HepG2 (cell line): Measurements from ENCODE around the gene SCUBE2. TPM values are rescaled to one million over a fixed set of nuclear protein-coding genes. Genes with fewer than 3 reads are reported as not detected.

Experiments used
- ATAC-seq: fragments of 200-7000 bp; cut with Tn5 transposase; 3 replicates; pipeline ENCODE4 v1.9.1; 2020; ENCODE audit warnings: mild to moderate bottlenecking, moderate library complexity
- BruUV-seq: library from RNA; stranded (reverse); fragments of 400-500 nt; replicated peaks from 2 replicates; lab custom pipeline; 2021; lab: Mats Ljungman, UMichigan
- CTCF ChIA-PET: fragments of 300-600 bp; formaldehyde crosslinking; extraction: SDS; loops from one replicate; lab custom pipeline; 2021; ENCODE audit warnings: low total read pairs, inconsistent platforms, low intra/inter-chr PET ratio; lab: Yijun Ruan, JAX
- POLR2A ChIA-PET: fragments of 350-600 bp; sonication (Branson Sonifier 250); formaldehyde crosslinking; loops from one replicate; lab custom pipeline; 2020; ENCODE audit warnings: antibody characterized with exemption, inconsistent platforms; lab: Yijun Ruan, JAX
- DNase-seq: peaks from one replicate; pipeline ENCODE4 v3.0.0-alpha.2; 2015; ENCODE audit warnings: low spot score
- FAIRE-seq: peaks from 3 replicates; lab custom pipeline; 2011; peaks lifted over from hg19 to GRCh38; lab: Jason Lieb, UNC
- H2AFZ ChIP-seq: one replicate; pipeline ENCODE4 v1.6.1; 2011; ENCODE audit warnings: low read length, inconsistent platforms
- H3K27ac ChIP-seq: fragments of 300-600 bp; 3 replicates; pipeline ENCODE4 v1.8.0; 2011; ENCODE audit warnings: mixed run types, mild to moderate bottlenecking, mixed read lengths, low read length, inconsistent platforms; ENCODE audit not compliant: insufficient read depth; ENCODE audit errors: extremely low read length
- H3K27me3 ChIP-seq, 2 experiments: fragments of 200-600 bp in 1 of 2; 2 replicates in 1 of 2; 3 replicates in 1 of 2; pipeline versions ENCODE4 v1.6.0 to v1.8.0; 2011; ENCODE audit warnings: low read length in 2 of 2, mild to moderate bottlenecking in 2 of 2, moderate library complexity in 2 of 2, inconsistent platforms in 1 of 2; ENCODE audit not compliant: insufficient read depth in 2 of 2, control insufficient read depth in 1 of 2
- H3K36me3 ChIP-seq, 2 experiments: fragments of 200-600 bp in 1 of 2; replicated peaks in 1 of 2; 2 replicates in 1 of 2; 3 replicates in 1 of 2; pipeline versions ENCODE4 v1.5.1 to v1.8.0; 2011; ENCODE audit warnings: low read length in 2 of 2, inconsistent platforms in 1 of 2; ENCODE audit not compliant: insufficient read depth in 2 of 2, control insufficient read depth in 1 of 2
- H3K4me1 ChIP-seq: 2 replicates; pipeline ENCODE4 v1.5.1; 2012; ENCODE audit warnings: low read length, inconsistent platforms; ENCODE audit not compliant: insufficient read depth
- H3K4me2 ChIP-seq: 2 replicates; pipeline ENCODE4 v1.6.0; 2011; ENCODE audit warnings: low read depth, low read length, inconsistent platforms
- H3K4me3 ChIP-seq, 3 experiments: fragments of 200-600 bp in 1 of 3; sonication (generic), shearing (Covaris generic) in 1 of 3; replicated peaks in 1 of 3; 2 replicates each; pipeline ENCODE4 v1.5.1; 2011 to 2016; ENCODE audit warnings: low read length in 3 of 3, inconsistent platforms in 2 of 3, low read depth in 2 of 3, mild to moderate bottlenecking in 2 of 3, control low read depth in 1 of 3, mixed read lengths in 1 of 3; ENCODE audit not compliant: insufficient read depth in 1 of 3
- H3K79me2 ChIP-seq: one replicate; pipeline ENCODE4 v1.6.1; 2011; ENCODE audit warnings: low read length, inconsistent platforms; ENCODE audit not compliant: insufficient read depth
- H3K9ac ChIP-seq: 2 replicates; pipeline ENCODE4 v1.6.0; 2011; ENCODE audit warnings: mild to moderate bottlenecking, low read depth, low read length, inconsistent platforms; ENCODE audit not compliant: insufficient read depth
- H3K9me3 ChIP-seq: 2 replicates; pipeline ENCODE4 v1.5.1; 2012; ENCODE audit warnings: mild to moderate bottlenecking, low read length
- H4K20me1 ChIP-seq: 2 replicates; pipeline ENCODE4 v1.6.0; 2011; ENCODE audit warnings: inconsistent platforms, mild to moderate bottlenecking, low read length, moderate library complexity; ENCODE audit not compliant: insufficient read depth
- CC2D1A ChIP-seq: sonication (generic); formaldehyde crosslinking; IDR thresholded peaks from 2 replicates; pipeline ENCODE4 v1.8.1; 2023; ENCODE audit warnings: mild to moderate bottlenecking, missing genetic modification reagents
- ESRRA ChIP-seq: sonication (generic); formaldehyde crosslinking; IDR thresholded peaks from 2 replicates; pipeline ENCODE4 v1.5.1; 2020; ENCODE audit warnings: mild to moderate bottlenecking, low read depth, missing genetic modification reagents
- HNRNPUL1 ChIP-seq: fragments of 200-400 bp; formaldehyde crosslinking; IDR thresholded peaks from 2 replicates; pipeline ENCODE4 v1.6.1; 2017; ENCODE audit warnings: low read depth, mild to moderate bottlenecking, low read length, moderate library complexity
- KDM1A ChIP-seq: IDR thresholded peaks from 2 replicates; pipeline ENCODE4 v1.6.1; 2016; ENCODE audit warnings: missing compliant biosample characterization
- KDM4B ChIP-seq: sonication (generic); formaldehyde crosslinking; IDR thresholded peaks from 2 replicates; pipeline ENCODE4 v1.4.0; 2020; ENCODE audit warnings: missing genetic modification reagents
- MIER3 ChIP-seq: IDR thresholded peaks from 2 replicates; pipeline ENCODE4 v1.6.1; 2016; ENCODE audit warnings: missing compliant biosample characterization, borderline replicate concordance
- PHF8 ChIP-seq: sonication (generic); formaldehyde crosslinking; IDR thresholded peaks from 2 replicates; pipeline ENCODE4 v1.5.0; 2020; ENCODE audit warnings: missing genetic modification reagents
- POLR2A ChIP-seq, 2 experiments: IDR thresholded peaks; 2 replicates each; pipeline ENCODE4 v1.6.1; 2011; ENCODE audit warnings: low read depth in 2 of 2, low read length in 2 of 2, mild to moderate bottlenecking in 1 of 2, moderate library complexity in 1 of 2; ENCODE audit not compliant: insufficient read depth in 1 of 2
- SKI ChIP-seq: fragments of 450-650 bp; IDR thresholded peaks from one replicate; pipeline ENCODE4 v1.6.1; 2018; ENCODE audit warnings: mild to moderate bottlenecking; ENCODE audit not compliant: partially characterized antibody
- SPEN ChIP-seq: sonication (generic); formaldehyde crosslinking; IDR thresholded peaks from 2 replicates; pipeline ENCODE4 v1.5.1; 2020; ENCODE audit warnings: low read depth, mild to moderate bottlenecking, missing genetic modification reagents
- ZNF253 ChIP-seq: sonication (generic); formaldehyde crosslinking; IDR thresholded peaks from 2 replicates; pipeline ENCODE4 v1.8.0; 2022; ENCODE audit warnings: mild to moderate bottlenecking, missing genetic modification reagents, borderline replicate concordance
- ZNF816 ChIP-seq: sonication (generic); formaldehyde crosslinking; IDR thresholded peaks from 2 replicates; pipeline ENCODE4 v1.8.0; 2022; ENCODE audit warnings: missing genetic modification reagents, mild to moderate bottlenecking, borderline replicate concordance
- WGBS: methylation state at CpG from one replicate; pipeline ENCODE4 v1.1.6; 2017; ENCODE audit warnings: low lambda C conversion rate; 5-methylcytosine and 5-hydroxymethylcytosine counted together
- in situ Hi-C: cut with HindIII; loops from 2 replicates; pipeline ENCODE4 v1.10.0; 2017; ENCODE audit warnings: low pct_unique_long_range_greater_than_20kb; ENCODE audit not compliant: extremely low pct_ligation_motif_present
- intact Hi-C: fragments of 100-400 bp; cut with micrococcal nuclease; formaldehyde crosslinking; loops from one replicate; pipeline ENCODE4 v1.10.0; 2022; ENCODE audit not compliant: unreplicated experiment
- polyA plus RNA-seq, 8 experiments: library from polyadenylated mRNA; depleted of rRNA in 3 of 8; stranded (reverse) in 7 of 8; unstranded in 1 of 8; fragments of >200 nt; fragmentation: Illumina TruSeq in 4 of 8; extraction: Trizol in 4 of 8; gene quantifications; 2 replicates each; pipeline versions ENCODE4 v1.2.1 to v1.2.3, GENCODE V29; 2011 to 2016; ENCODE audit warnings: low read depth in 4 of 8, missing spikeins in 1 of 8, mixed read lengths in 1 of 8; ENCODE audit not compliant: insufficient read depth in 1 of 8
- total RNA-seq, 5 experiments: library from RNA; depleted of rRNA; stranded (reverse); fragments of >200 nt; fragmentation: Illumina TruSeq; extraction: Trizol; gene quantifications; 2 replicates each; pipeline ENCODE4 v1.2.3, GENCODE V29; 2016; ENCODE audit warnings: low read depth in 1 of 5
- TF ChIP-seq, protein P1 (sequence below): sonication (generic); formaldehyde crosslinking; IDR thresholded peaks from 2 replicates; pipeline ENCODE4; 2020; ENCODE audit warnings: missing genetic modification reagents, mild to moderate bottlenecking, borderline replicate concordance
- TF ChIP-seq, protein P2 (sequence below): sonication (generic); formaldehyde crosslinking; IDR thresholded peaks from 2 replicates; pipeline ENCODE4 v1.4.0; 2020; ENCODE audit warnings: missing genetic modification reagents
- TF ChIP-seq, protein P3 (sequence below): sonication (generic); formaldehyde crosslinking; IDR thresholded peaks from 2 replicates; pipeline ENCODE4 v1.5.0; 2020; ENCODE audit warnings: mild to moderate bottlenecking, missing genetic modification reagents, borderline replicate concordance
- TF ChIP-seq, protein P4 (sequence below): sonication (generic); formaldehyde crosslinking; IDR thresholded peaks from 2 replicates; pipeline ENCODE4 v1.5.0; 2020; ENCODE audit warnings: missing genetic modification reagents

The SCUBE2 gene
- total and polyA plus RNA-seq, 2 of the 13 experiments (the other 11 are each of a cell fraction or from before 2014, with no cell fraction given) = 0.09 TPM; not detected in 1

- no peaks in the 10 kb centered on the region for H3K36me3 ChIP-seq
- FAIRE-seq (no peak), ATAC-seq (no peak), DNase-seq (no peak)
- intact Hi-C loops = no loop called here
- in situ Hi-C loops = loop anchor here (25.0 kb wide), 1 partner anchor 284 kb away; the partner anchor contains the start of genes RPL27A and TRIM66
- 73% methylated on average over 2 of the region's 2 CpGs for WGBS
- no peaks in the 10 kb centered on the region for H3K79me2 ChIP-seq
- ChIA-PET POLR2A (no interaction called here), CTCF (no interaction called here)
- H2AFZ ChIP-seq = no peak overlapping the region
- no peaks in the 10 kb centered on the region for H3K27me3 ChIP-seq
- H3K9me3 ChIP-seq = no peaks in the 10 kb centered on the region
- no peak overlapping the region for H3K27ac ChIP-seq
- BruUV-seq = no TSS peak
- H4K20me1 ChIP-seq = no peaks in the 10 kb centered on the region
- no peaks in the 10 kb centered on the region for H3K4me1 ChIP-seq
- no peak overlapping the region for H3K4me2 ChIP-seq
- no peak overlapping the region for H3K9ac ChIP-seq
- no peak overlapping the region for H3K4me3 ChIP-seq
- no peak for TF ChIP-seq PHF8
- TF ChIP-seq ZNF816 (CRISPR knock-in tag) = no peak
- TF ChIP-seq, protein P1, sequence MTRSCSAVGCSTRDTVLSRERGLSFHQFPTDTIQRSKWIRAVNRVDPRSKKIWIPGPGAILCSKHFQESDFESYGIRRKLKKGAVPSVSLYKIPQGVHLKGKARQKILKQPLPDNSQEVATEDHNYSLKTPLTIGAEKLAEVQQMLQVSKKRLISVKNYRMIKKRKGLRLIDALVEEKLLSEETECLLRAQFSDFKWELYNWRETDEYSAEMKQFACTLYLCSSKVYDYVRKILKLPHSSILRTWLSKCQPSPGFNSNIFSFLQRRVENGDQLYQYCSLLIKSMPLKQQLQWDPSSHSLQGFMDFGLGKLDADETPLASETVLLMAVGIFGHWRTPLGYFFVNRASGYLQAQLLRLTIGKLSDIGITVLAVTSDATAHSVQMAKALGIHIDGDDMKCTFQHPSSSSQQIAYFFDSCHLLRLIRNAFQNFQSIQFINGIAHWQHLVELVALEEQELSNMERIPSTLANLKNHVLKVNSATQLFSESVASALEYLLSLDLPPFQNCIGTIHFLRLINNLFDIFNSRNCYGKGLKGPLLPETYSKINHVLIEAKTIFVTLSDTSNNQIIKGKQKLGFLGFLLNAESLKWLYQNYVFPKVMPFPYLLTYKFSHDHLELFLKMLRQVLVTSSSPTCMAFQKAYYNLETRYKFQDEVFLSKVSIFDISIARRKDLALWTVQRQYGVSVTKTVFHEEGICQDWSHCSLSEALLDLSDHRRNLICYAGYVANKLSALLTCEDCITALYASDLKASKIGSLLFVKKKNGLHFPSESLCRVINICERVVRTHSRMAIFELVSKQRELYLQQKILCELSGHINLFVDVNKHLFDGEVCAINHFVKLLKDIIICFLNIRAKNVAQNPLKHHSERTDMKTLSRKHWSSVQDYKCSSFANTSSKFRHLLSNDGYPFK (CRISPR knock-in tag) = no peak
- TF ChIP-seq KDM4B (CRISPR knock-in tag) = no peak
- no peak for TF ChIP-seq ESRRA (CRISPR knock-in tag)
- no peak for TF ChIP-seq KDM1A
- TF ChIP-seq ZNF253 (CRISPR knock-in tag) = no peak
- TF ChIP-seq HNRNPUL1 = no peak
- TF ChIP-seq SPEN (CRISPR knock-in tag) = no peak
- no peak for TF ChIP-seq POLR2A (IDR thresholded peaks at IDR 0.05; ENCODE audit: insufficient read depth in 1 of 2, low read depth in 2 of 2, low read length in 2 of 2)
- TF ChIP-seq, protein P2, sequence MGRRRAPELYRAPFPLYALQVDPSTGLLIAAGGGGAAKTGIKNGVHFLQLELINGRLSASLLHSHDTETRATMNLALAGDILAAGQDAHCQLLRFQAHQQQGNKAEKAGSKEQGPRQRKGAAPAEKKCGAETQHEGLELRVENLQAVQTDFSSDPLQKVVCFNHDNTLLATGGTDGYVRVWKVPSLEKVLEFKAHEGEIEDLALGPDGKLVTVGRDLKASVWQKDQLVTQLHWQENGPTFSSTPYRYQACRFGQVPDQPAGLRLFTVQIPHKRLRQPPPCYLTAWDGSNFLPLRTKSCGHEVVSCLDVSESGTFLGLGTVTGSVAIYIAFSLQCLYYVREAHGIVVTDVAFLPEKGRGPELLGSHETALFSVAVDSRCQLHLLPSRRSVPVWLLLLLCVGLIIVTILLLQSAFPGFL = no peak
- TF ChIP-seq CC2D1A = no peak
- TF ChIP-seq, protein P3, sequence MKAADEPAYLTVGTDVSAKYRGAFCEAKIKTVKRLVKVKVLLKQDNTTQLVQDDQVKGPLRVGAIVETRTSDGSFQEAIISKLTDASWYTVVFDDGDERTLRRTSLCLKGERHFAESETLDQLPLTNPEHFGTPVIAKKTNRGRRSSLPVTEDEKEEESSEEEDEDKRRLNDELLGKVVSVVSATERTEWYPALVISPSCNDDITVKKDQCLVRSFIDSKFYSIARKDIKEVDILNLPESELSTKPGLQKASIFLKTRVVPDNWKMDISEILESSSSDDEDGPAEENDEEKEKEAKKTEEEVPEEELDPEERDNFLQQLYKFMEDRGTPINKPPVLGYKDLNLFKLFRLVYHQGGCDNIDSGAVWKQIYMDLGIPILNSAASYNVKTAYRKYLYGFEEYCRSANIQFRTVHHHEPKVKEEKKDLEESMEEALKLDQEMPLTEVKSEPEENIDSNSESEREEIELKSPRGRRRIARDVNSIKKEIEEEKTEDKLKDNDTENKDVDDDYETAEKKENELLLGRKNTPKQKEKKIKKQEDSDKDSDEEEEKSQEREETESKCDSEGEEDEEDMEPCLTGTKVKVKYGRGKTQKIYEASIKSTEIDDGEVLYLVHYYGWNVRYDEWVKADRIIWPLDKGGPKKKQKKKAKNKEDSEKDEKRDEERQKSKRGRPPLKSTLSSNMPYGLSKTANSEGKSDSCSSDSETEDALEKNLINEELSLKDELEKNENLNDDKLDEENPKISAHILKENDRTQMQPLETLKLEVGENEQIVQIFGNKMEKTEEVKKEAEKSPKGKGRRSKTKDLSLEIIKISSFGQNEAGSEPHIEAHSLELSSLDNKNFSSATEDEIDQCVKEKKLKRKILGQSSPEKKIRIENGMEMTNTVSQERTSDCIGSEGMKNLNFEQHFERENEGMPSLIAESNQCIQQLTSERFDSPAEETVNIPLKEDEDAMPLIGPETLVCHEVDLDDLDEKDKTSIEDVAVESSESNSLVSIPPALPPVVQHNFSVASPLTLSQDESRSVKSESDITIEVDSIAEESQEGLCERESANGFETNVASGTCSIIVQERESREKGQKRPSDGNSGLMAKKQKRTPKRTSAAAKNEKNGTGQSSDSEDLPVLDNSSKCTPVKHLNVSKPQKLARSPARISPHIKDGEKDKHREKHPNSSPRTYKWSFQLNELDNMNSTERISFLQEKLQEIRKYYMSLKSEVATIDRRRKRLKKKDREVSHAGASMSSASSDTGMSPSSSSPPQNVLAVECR (CRISPR knock-in tag) = no peak
- no peak for TF ChIP-seq SKI
- no peak for TF ChIP-seq MIER3 (CRISPR knock-in tag)
- TF ChIP-seq, protein P4, sequence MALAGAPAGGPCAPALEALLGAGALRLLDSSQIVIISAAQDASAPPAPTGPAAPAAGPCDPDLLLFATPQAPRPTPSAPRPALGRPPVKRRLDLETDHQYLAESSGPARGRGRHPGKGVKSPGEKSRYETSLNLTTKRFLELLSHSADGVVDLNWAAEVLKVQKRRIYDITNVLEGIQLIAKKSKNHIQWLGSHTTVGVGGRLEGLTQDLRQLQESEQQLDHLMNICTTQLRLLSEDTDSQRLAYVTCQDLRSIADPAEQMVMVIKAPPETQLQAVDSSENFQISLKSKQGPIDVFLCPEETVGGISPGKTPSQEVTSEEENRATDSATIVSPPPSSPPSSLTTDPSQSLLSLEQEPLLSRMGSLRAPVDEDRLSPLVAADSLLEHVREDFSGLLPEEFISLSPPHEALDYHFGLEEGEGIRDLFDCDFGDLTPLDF = no peak
Observed at GRCh38 chr11:8971196-8971923, 120.0 kb downstream of the SCUBE2 start.
